ENCODE measurements around the gene ZNF683.

GRCh38 chr1:26327956-26328362 is 44.6 kb downstream of the ZNF683 start:
- no peak for TF ChIP-seq CTCF (optimal IDR thresholded peaks at IDR 0.05 in 1 of 3, IDR thresholded peaks at IDR 0.05 in 1 of 3, conservative IDR thresholded peaks at IDR 0.05 in 1 of 3; ENCODE audit: extremely low read depth in 1 of 3, insufficient read depth in 2 of 3, low read length in 3 of 3)
- TF ChIP-seq EZH2 (IDR thresholded peaks at IDR 0.05; ENCODE audit: low read length): no peak
